NCI-H146 (cell line): Measurements from ENCODE around the gene PDE6C.

Experiments
- DNase-seq: peaks from one replicate; lab custom pipeline; 2025; lab: John Stamatoyannopoulos, UW

The PDE6C gene

DNA sequence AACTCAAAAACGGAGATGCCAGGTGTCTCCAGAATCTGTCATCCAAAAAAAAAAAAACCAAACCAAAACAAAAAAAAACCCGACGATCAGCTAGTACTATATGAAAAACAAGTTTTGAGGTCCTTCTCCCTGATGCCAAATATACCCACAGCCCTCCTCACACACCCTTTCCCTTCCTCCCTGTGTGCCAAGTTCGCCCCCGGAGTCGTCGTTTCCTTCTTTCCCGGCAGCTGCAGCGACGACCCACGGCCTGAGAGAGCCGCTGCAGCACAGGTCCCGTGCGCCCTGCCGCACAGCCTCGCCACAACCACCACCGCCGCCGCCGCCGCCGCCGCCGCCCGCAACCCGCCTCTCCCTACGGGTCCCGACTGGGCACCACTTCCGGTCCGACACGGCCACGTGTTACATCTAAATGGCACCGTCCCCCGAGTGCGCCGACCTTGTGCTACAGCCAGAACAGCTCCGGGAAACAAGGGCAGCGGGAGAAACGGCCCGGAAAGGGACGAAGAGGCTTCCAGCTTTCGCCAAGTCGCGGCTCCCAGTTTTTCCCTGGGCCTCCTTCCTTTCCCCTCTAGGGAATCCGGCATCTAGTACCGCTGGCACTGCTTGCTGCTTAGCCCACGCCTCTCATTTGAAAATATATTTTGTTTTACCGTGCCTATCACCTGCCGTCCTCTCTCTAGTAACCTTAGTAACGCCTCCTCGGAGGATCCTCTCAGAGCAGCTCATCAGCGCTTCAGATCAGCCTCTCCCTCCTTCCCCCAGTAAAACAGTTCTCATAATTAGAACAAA is 90.1 kb downstream of the PDE6C start, which contains the start of gene FRA10AC1:
Gene FRA10AC1 (minus strand): TSS at position 383 of the 792 bp plus-strand sequence. CDS start 2,486 bp downstream, outside the sequence.
- DNase-seq, result peak; percentile 94

- DNase-seq, result peak; percentile 48
Measured at GRCh38 chr10:93703066-93703465, 90.7 kb downstream of the PDE6C start.

DNA sequence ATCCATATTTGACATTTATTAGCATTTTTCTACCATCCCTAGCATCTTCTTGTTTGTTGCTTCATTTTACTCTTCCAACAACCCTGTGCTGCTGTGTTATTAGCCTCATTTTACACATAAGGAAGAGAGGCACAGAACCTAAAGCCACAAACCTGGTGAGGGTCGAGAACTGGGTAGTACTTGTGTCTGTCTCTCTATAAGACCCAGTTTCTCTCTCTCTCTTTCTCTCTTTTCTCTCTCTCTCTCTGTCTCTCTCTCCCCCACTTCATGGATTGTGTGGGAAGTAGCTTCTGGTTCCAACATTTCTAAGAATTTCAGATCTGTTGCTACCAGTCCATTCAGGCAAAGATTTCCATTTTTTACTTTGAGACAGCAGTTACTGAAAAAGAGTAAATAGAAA is 91.5 kb downstream of the PDE6C start:
- DNase-seq, result no peak

GRCh38 chr10:93704451-93704850 is 92.1 kb downstream of the PDE6C start:
- no peak for DNase-seq

- DNase-seq, result no peak
Measured at GRCh38 chr10:93707623-93708022, 95.3 kb downstream of the PDE6C start.

DNA sequence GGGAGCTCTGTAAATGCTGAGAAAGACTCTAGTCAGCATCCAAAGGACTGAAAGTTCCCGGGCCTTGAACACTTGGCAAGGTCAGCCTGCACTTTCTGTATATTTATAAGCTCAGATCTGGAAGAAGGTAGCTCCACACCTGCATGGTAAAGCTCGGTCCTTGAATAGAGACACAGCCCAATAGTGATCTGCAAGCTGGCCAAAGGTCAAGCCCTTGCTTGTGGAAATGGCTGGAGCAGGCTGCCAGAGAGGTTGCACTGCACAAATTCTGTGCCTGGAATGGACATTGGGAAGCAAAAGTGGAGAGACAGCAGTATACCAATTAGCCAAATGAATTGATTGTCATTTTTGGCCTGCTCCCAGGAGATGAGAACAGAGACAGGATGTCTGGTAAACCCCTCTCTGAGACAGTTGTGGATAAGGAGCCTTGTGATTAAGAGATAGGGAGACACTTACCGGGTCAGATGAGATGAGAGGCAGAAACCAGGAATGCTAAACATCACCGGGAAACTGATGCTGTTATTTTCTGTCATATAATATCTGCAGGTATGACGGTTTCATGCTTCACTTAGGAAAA is 98.1 kb downstream of the PDE6C start:
- no peak for DNase-seq

GRCh38 chr10:93711891-93712290 is 99.6 kb downstream of the PDE6C start:
- DNase-seq, result no peak

GRCh38 chr10:93712593-93712992 is 100.3 kb downstream of the PDE6C start:
- DNase-seq, result no peak

DNA sequence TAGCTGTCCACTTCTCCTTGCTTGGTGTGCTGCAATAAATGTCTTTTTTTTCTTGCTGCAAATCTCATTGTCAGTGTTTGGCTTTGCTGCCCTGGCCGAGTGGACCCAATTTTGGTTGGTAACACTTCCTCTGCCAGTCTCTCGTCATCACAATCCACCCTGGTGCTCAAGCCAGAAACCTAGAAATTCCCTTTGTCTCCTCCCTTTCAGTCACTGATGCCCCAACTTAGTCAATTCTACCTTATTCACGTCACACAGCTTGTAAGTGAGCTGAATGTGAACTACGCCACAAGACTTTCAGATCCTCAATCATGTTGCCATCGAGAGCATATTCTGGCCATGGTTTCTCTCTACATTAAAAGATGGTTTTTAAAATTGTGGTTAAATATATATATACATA is 103.0 kb downstream of the PDE6C start:
- no peak for DNase-seq
